CD14-positive monocyte (primary cell): ENCODE results near the gene SORD. TPM values are rescaled to one million over a fixed set of nuclear protein-coding genes. Genes with fewer than 3 reads are reported as not detected.
"Not testable (repeated sequence)": the region's sequence is repeated elsewhere in the genome, so short reads cannot be mapped to it uniquely, and the experiment has no call there.

Experiments
- DNase-seq, 3 donors: peaks; one replicate each; pipeline ENCODE4 v3.0.0-alpha.2; 2011 to 2022
- H2AFZ ChIP-seq: 2 replicates; pipeline ENCODE4 v1.6.0; 2012; ENCODE audit warnings: mild to moderate bottlenecking, low read depth, low read length, inconsistent platforms; ENCODE audit not compliant: insufficient read depth, poor library complexity, severe bottlenecking
- H3K27ac ChIP-seq, 2 donors: 1 replicate in 1 of 2; 2 replicates in 1 of 2; pipeline ENCODE4 v1.5.1; 2012 to 2013; ENCODE audit warnings: low read length in 2 of 2, control low read depth in 1 of 2, inconsistent platforms in 1 of 2, low read depth in 1 of 2, mild to moderate bottlenecking in 1 of 2
- H3K27me3 ChIP-seq, 2 donors: one replicate each; pipeline versions ENCODE4 v1.6.0 to v1.6.1; 2011 to 2013; ENCODE audit warnings: low read length in 2 of 2; ENCODE audit not compliant: control insufficient read depth in 2 of 2, insufficient read depth in 2 of 2
- H3K36me3 ChIP-seq, 2 donors: replicated peaks in 1 of 2; 1 replicate in 1 of 2; 2 replicates in 1 of 2; pipeline versions ENCODE4 v1.5.1 to v1.6.1; 2012 to 2013; ENCODE audit warnings: low read length in 2 of 2, control low read depth in 1 of 2, inconsistent platforms in 1 of 2, mild to moderate bottlenecking in 1 of 2; ENCODE audit not compliant: insufficient read depth in 2 of 2, control insufficient read depth in 1 of 2
- H3K4me1 ChIP-seq, 2 donors: 1 replicate in 1 of 2; 2 replicates in 1 of 2; pipeline versions ENCODE4 v1.5.1 to v1.6.1; 2012 to 2013; ENCODE audit warnings: low read length in 2 of 2, control low read depth in 1 of 2, inconsistent platforms in 1 of 2, mild to moderate bottlenecking in 1 of 2, moderate library complexity in 1 of 2; ENCODE audit not compliant: insufficient read depth in 2 of 2, control insufficient read depth in 1 of 2
- H3K4me2 ChIP-seq: replicated peaks from 2 replicates; pipeline ENCODE3; 2012; ENCODE audit warnings: low read length, moderate library complexity, mild to moderate bottlenecking; ENCODE audit not compliant: poor library complexity, severe bottlenecking; ENCODE audit errors: extremely low read depth
- H3K4me3 ChIP-seq, 3 experiments: fragments of 200-600 bp in 1 of 3; sonication (generic) in 1 of 3; replicated peaks in 1 of 3; 1 replicate in 2 of 3; 2 replicates in 1 of 3; pipeline ENCODE4 v1.5.1; 2011 to 2013; ENCODE audit warnings: low read length in 3 of 3, mild to moderate bottlenecking in 3 of 3, control low read depth in 2 of 3, low read depth in 2 of 3, inconsistent platforms in 1 of 3, moderate library complexity in 1 of 3
- H3K79me2 ChIP-seq: 2 replicates; pipeline ENCODE4 v1.6.0; 2012; ENCODE audit warnings: mild to moderate bottlenecking, control low read depth, inconsistent platforms, low read length, moderate library complexity; ENCODE audit not compliant: insufficient read depth
- H3K9ac ChIP-seq: 2 replicates; pipeline ENCODE4 v1.6.0; 2017; ENCODE audit warnings: low read length, mild to moderate bottlenecking; ENCODE audit not compliant: insufficient read depth, poor library complexity, severe bottlenecking
- H3K9me3 ChIP-seq, 2 donors: replicated peaks in 1 of 2; 1 replicate in 1 of 2; 2 replicates in 1 of 2; pipeline versions ENCODE4 v1.5.1 to v1.6.1; 2012 to 2013; ENCODE audit warnings: low read length in 2 of 2, control low read depth in 1 of 2; ENCODE audit not compliant: control insufficient read depth in 1 of 2, insufficient read depth in 1 of 2
- H4K20me1 ChIP-seq: 2 replicates; pipeline ENCODE4 v1.6.0; 2012; ENCODE audit warnings: mild to moderate bottlenecking, low read length, control low read depth, moderate library complexity; ENCODE audit not compliant: insufficient read depth
- H3K27ac Mint-ChIP-seq, 7 donors: one replicate each; pipeline ENCODE4 v1.8.0; 2020; ENCODE audit warnings: mild to moderate bottlenecking in 7 of 7, mixed read lengths in 7 of 7, moderate library complexity in 6 of 7, inconsistent platforms in 2 of 7
- H3K27me3 Mint-ChIP-seq, 3 donors: one replicate each; pipeline ENCODE4 v1.8.0; 2021 to 2022; ENCODE audit warnings: low read depth in 3 of 3, mild to moderate bottlenecking in 3 of 3, mixed read lengths in 3 of 3, moderate library complexity in 3 of 3, inconsistent platforms in 1 of 3
- H3K36me3 Mint-ChIP-seq, 2 donors: one replicate each; pipeline ENCODE4 v1.8.0; 2020; ENCODE audit warnings: mixed read lengths in 2 of 2, inconsistent platforms in 1 of 2, mild to moderate bottlenecking in 1 of 2
- H3K4me1 Mint-ChIP-seq: one replicate; pipeline ENCODE4 v1.8.0; 2020; ENCODE audit warnings: mild to moderate bottlenecking, mixed read lengths
- H3K4me3 Mint-ChIP-seq, 2 donors: one replicate each; pipeline ENCODE4 v1.8.0; 2020; ENCODE audit warnings: mild to moderate bottlenecking in 2 of 2, mixed read lengths in 2 of 2, moderate library complexity in 1 of 2
- H3K9me3 Mint-ChIP-seq, 7 donors: one replicate each; pipeline ENCODE4 v1.8.0; 2020 to 2022; ENCODE audit warnings: mixed read lengths in 7 of 7, mild to moderate bottlenecking in 6 of 7, moderate library complexity in 6 of 7, inconsistent platforms in 2 of 7
- CTCF ChIP-seq: fragments of 200-600 bp; IDR thresholded peaks from one replicate; pipeline ENCODE4 v1.8.0; 2022; ENCODE audit warnings: antibody characterized with exemption, mild to moderate bottlenecking
- WGBS: methylation state at CpG from one replicate; pipeline ENCODE4 v1.1.5; 2013; ENCODE audit warnings: missing lambda C conversion rate; ENCODE audit not compliant: insufficient coverage; 5-methylcytosine and 5-hydroxymethylcytosine counted together
- intact Hi-C, 2 donors: fragments of 100-400 bp; cut with micrococcal nuclease; formaldehyde crosslinking; loops; one replicate each; pipeline versions ENCODE4 v1.15.0 to v1.15.1; 2023
- polyA minus RNA-seq: library from RNA; depleted of rRNA, polyadenylated mRNA; stranded (reverse); fragments of >200 nt; gene quantifications from 2 replicates; pipeline ENCODE4 v1.2.3, GENCODE V29; 2012
- polyA plus RNA-seq, 3 donors: library from polyadenylated mRNA; depleted of rRNA in 1 of 3; unstranded in 2 of 3; stranded (reverse) in 1 of 3; fragments of 300-500 nt in 2 of 3; fragments of >200 nt in 1 of 3; fragmentation: Illumina TruSeq in 2 of 3; gene quantifications; 1 replicate in 2 of 3; 2 replicates in 1 of 3; pipeline ENCODE4 v1.2.3, GENCODE V29; 2012 to 2021
- total RNA-seq, 12 experiments: library from RNA in 1 of 12; stranded (reverse) in 1 of 12; fragments of 120-200 nt in 1 of 12; gene quantifications; one replicate each; pipeline ENCODE4 v1.2.4 and lab custom pipeline; 2013 to 2026; ENCODE audit warnings: mixed read lengths in 6 of 12, inconsistent platforms in 1 of 12

The SORD gene
- 16.0 TPM for total RNA-seq (2013)
- 10 to 100 TPM; 17.9 to 22.6 (median 21.7) TPM for polyA plus RNA-seq
- polyA minus RNA-seq, result 7.6 and 14.0 TPM in 2 replicates
- 1.2 to 9.3 (median 6.9) reads per million in 11 experiments for total RNA-seq (lab: John Stamatoyannopoulos, UW)

DNA sequence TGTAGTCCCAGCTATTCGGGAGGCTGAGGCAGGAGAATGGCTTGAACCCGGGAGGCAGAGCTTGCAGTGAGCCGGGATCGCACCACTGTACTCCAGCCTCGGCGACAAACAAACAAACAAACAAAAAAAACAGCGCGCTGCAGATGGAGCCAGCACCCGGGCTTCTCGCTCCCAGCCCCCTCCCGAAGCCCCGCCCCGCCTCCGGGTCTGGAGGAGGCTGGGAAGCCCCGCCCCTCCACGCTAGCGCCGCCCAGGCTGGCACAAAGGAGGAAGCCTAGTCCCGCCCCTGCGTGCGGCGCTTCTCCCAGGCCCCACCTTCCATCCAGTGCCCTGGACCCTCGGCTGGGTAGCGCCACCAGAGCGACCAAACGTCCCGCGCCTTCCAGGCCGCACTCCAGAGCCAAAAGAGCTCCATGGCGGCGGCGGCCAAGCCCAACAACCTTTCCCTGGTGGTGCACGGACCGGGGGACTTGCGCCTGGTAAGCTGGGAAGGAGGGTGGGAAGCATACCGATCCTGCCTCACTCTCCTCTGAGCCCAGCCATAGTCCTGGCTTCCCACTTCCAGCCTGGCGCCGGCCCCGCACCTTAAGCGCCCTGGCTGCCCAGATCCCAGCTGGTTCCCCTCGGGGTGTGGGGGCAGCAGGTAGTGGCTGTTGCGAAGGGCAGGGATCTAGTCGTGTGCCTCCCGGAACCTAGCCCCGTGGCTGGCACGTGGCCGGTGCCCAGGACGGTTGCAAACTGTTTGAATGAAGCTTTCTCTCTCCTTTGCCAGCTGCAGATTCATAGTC, at the start of gene SORD:
Gene SORD, plus strand, starts transcription at position 325 of the 788 bp plus-strand sequence. Its CDS starts 89 bp downstream, at position 414.
- Mint-ChIP-seq H3K36me3 (peaks cover 0 to 1% of the 10 kb centered on the region in 2 donors), H3K27ac (peak within 1 kb of the TSS; percentile 68 to 91 (median 81)), H3K9me3 (peaks cover 0 to 4% (median 0%) of the 10 kb centered on the region in 7 donors), H3K4me3 (peak within 1 kb of the TSS; percentile 89 to 92), H3K27me3 (peaks cover 4 to 15% (median 5%) of the 10 kb centered on the region in 3 donors), H3K4me1 (peaks cover 36% of the 10 kb centered on the region)
- Histone ChIP-seq H3K4me1 (peaks cover 15 to 20% of the 10 kb centered on the region in 2 donors), H3K79me2 (peaks cover 20% of the 10 kb centered on the region), H3K4me3 (peak within 1 kb of the TSS; percentile 80 to 96 (median 83)), H3K27me3 (no peaks in the 10 kb centered on the region), H3K4me2 (peak within 1 kb of the TSS; percentile 95), H2AFZ (peak within 1 kb of the TSS; percentile 100), H3K9me3 (no peaks in the 10 kb centered on the region), H4K20me1 (no peaks in the 10 kb centered on the region), H3K9ac (peak within 1 kb of the TSS; percentile 81), H3K36me3 (no peaks in the 10 kb centered on the region), H3K27ac (peak within 1 kb of the TSS in 1 of 2 donors; percentile 89)
- intact Hi-C loops, result no loop called here
- TF ChIP-seq CTCF, result no peak
- peak; percentile 79 to 87 (median 79) for DNase-seq
- 1% methylated on average over 40 of the region's 48 CpGs for WGBS

- H3K79me2 ChIP-seq, H3K36me3 Mint-ChIP-seq, H4K20me1 ChIP-seq, H3K4me1 Mint-ChIP-seq, H3K9me3 ChIP-seq, H2AFZ ChIP-seq, H3K4me1 ChIP-seq, H3K27me3 ChIP-seq, H3K4me3 ChIP-seq, H3K27ac ChIP-seq, H3K4me2 ChIP-seq, H3K9ac ChIP-seq, intact Hi-C loops, H3K4me3 Mint-ChIP-seq, H3K9me3 Mint-ChIP-seq, H3K27me3 Mint-ChIP-seq, H3K36me3 ChIP-seq, H3K27ac Mint-ChIP-seq, DNase-seq: not testable (repeated sequence)
- 100% methylated on average over 1 of the region's 3 CpGs for WGBS
Measured at GRCh38 chr15:44976183-44976582, 46.8 kb upstream of the SORD start.

GRCh38 chr15:44977781-44978180, 45.2 kb upstream of the SORD start:
- H3K27me3 Mint-ChIP-seq, H3K4me3 ChIP-seq, H2AFZ ChIP-seq, H3K4me1 ChIP-seq, H3K4me3 Mint-ChIP-seq, H3K9ac ChIP-seq, H3K36me3 Mint-ChIP-seq, H3K27me3 ChIP-seq, H3K4me2 ChIP-seq, DNase-seq, H3K79me2 ChIP-seq, H3K4me1 Mint-ChIP-seq, H3K9me3 ChIP-seq, H3K27ac ChIP-seq, H3K27ac Mint-ChIP-seq, H3K36me3 ChIP-seq, H4K20me1 ChIP-seq, H3K9me3 Mint-ChIP-seq, intact Hi-C loops: not testable (repeated sequence)
- no CpG with 5 or more reads among the region's 2 CpGs for WGBS
